DND-41 (cell line): ENCODE data around the gene PACS2.

Experiments used
- ATAC-seq: fragments of 200-7000 bp; cut with Tn5 transposase; 3 replicates; pipeline ENCODE4 v1.9.1; 2021; ENCODE audit warnings: low read depth; ENCODE audit not compliant: insufficient read depth
- DNase-seq: peaks from one replicate; pipeline ENCODE4 v3.0.0-alpha.2; 2020
- H2AFZ ChIP-seq: 2 replicates; pipeline ENCODE4 v1.6.0; 2012; ENCODE audit warnings: low read depth, low read length
- H3K27ac ChIP-seq: 2 replicates; pipeline ENCODE4 v1.5.1; 2012; ENCODE audit warnings: low read length, inconsistent platforms
- H3K27me3 ChIP-seq: fragments of 200-600 bp; sonication (generic); 2 replicates; pipeline ENCODE4 v1.6.0; 2012; ENCODE audit warnings: low read length, mild to moderate bottlenecking, inconsistent platforms; ENCODE audit not compliant: insufficient read depth, poor library complexity
- H3K36me3 ChIP-seq: 2 replicates; pipeline ENCODE4 v1.5.1; 2012; ENCODE audit warnings: low read length, inconsistent platforms; ENCODE audit not compliant: insufficient read depth
- H3K4me1 ChIP-seq: 2 replicates; pipeline ENCODE4 v1.5.1; 2012; ENCODE audit warnings: mild to moderate bottlenecking, low read length; ENCODE audit not compliant: insufficient read depth
- H3K4me2 ChIP-seq: 2 replicates; pipeline ENCODE4 v1.6.0; 2012; ENCODE audit warnings: mild to moderate bottlenecking, moderate library complexity, low read length, inconsistent platforms; ENCODE audit not compliant: insufficient read depth
- H3K4me3 ChIP-seq, 2 experiments: fragments of 200-600 bp in 1 of 2; shearing (Covaris generic) in 1 of 2; 2 replicates each; pipeline ENCODE4 v1.5.1; 2012 to 2016; ENCODE audit warnings: inconsistent platforms in 2 of 2, low read length in 2 of 2, mild to moderate bottlenecking in 2 of 2, low read depth in 1 of 2, moderate library complexity in 1 of 2
- H3K79me2 ChIP-seq: 2 replicates; pipeline ENCODE4 v1.6.0; 2012; ENCODE audit warnings: low read length, inconsistent platforms; ENCODE audit not compliant: insufficient read depth
- H3K9ac ChIP-seq: 2 replicates; pipeline ENCODE4 v1.6.0; 2012; ENCODE audit warnings: low read depth, mild to moderate bottlenecking, inconsistent platforms, low read length, moderate library complexity
- H3K9me3 ChIP-seq: 2 replicates; pipeline ENCODE4 v1.5.1; 2012; ENCODE audit warnings: low read length, moderate library complexity, mild to moderate bottlenecking, inconsistent platforms; ENCODE audit not compliant: insufficient read depth, severe bottlenecking
- H4K20me1 ChIP-seq: 2 replicates; pipeline ENCODE4 v1.6.0; 2012; ENCODE audit warnings: low read length; ENCODE audit not compliant: insufficient read depth
- CTCF ChIP-seq: IDR thresholded peaks from 2 replicates; pipeline ENCODE4 v1.5.1; 2012; ENCODE audit warnings: borderline replicate concordance, low read length, moderate library complexity, mild to moderate bottlenecking; ENCODE audit not compliant: poor library complexity, severe bottlenecking; ENCODE audit errors: extremely low read depth
- EZH2 ChIP-seq: IDR thresholded peaks from 3 replicates; pipeline ENCODE4 v1.6.1; 2012; ENCODE audit warnings: borderline replicate concordance, low read depth, mild to moderate bottlenecking, moderate library complexity, low read length, inconsistent platforms; ENCODE audit not compliant: severe bottlenecking

The PACS2 gene

GRCh38 chr14:105436891-105437722 lies 122.6 kb downstream of the PACS2 start:
- no peak for TF ChIP-seq EZH2
- TF ChIP-seq CTCF, result no peak
- no peak for ATAC-seq
- Histone ChIP-seq H2AFZ (no peak overlapping the region), H3K9me3 (no peaks in the 10 kb centered on the region), H3K27me3 (no peaks in the 10 kb centered on the region), H3K27ac (no peak overlapping the region), H3K4me3 (no peak overlapping the region), H3K9ac (no peak overlapping the region), H3K4me1 (no peaks in the 10 kb centered on the region), H3K79me2 (peaks cover 90% of the 10 kb centered on the region), H3K36me3 (peaks cover 65% of the 10 kb centered on the region), H4K20me1 (peaks cover 85% of the 10 kb centered on the region), H3K4me2 (no peak overlapping the region)
- no peak for DNase-seq

- Histone ChIP-seq H4K20me1 (peaks cover 88% of the 10 kb centered on the region), H3K36me3 (peaks cover 73% of the 10 kb centered on the region), H3K79me2 (peaks cover 90% of the 10 kb centered on the region), H3K4me3 (no peak overlapping the region), H3K27me3 (no peaks in the 10 kb centered on the region), H3K4me1 (no peaks in the 10 kb centered on the region), H3K9me3 (no peaks in the 10 kb centered on the region), H3K27ac (no peak overlapping the region), H3K9ac (no peak overlapping the region), H2AFZ (no peak overlapping the region), H3K4me2 (no peak overlapping the region)
- no peak for DNase-seq
- no peak for ATAC-seq
- no peak for TF ChIP-seq CTCF
- TF ChIP-seq EZH2, result no peak
These were observed 123.4 kb downstream of the PACS2 start for GRCh38 chr14:105437723-105438500.

GRCh38 chr14:105439179-105439578 lies 124.6 kb downstream of the PACS2 start:
- no peak overlapping the region for H3K27ac ChIP-seq

More at GRCh38 chr14:105439179-105439578, 124.6 kb downstream of the PACS2 start:
- no peak for ATAC-seq
- no peak for DNase-seq
- Histone ChIP-seq H3K27me3 (no peaks in the 10 kb centered on the region), H3K9ac (no peak overlapping the region), H4K20me1 (peaks cover 82% of the 10 kb centered on the region), H3K4me3 (no peak overlapping the region), H3K36me3 (peaks cover 73% of the 10 kb centered on the region), H3K4me1 (no peaks in the 10 kb centered on the region), H3K79me2 (peaks cover 80% of the 10 kb centered on the region), H3K9me3 (no peaks in the 10 kb centered on the region), H2AFZ (no peak overlapping the region), H3K4me2 (no peak overlapping the region)
- TF ChIP-seq EZH2 (no peak), CTCF (no peak)
